K562 (cell line): ENCODE results near the gene CDCA5. TPM values are rescaled to one million over a fixed set of nuclear protein-coding genes. Genes with fewer than 3 reads are reported as not detected.

Experiments
- ATAC-seq: fragments of 200-7000 bp; cut with Tn5 transposase; 3 replicates; pipeline ENCODE4 v1.9.1; 2020; ENCODE audit warnings: moderate library complexity
- BruUV-seq: library from RNA; stranded (reverse); fragments of 400-500 nt; replicated peaks from 2 replicates; lab custom pipeline; 2021; lab: Mats Ljungman, UMichigan
- CTCF ChIA-PET: fragments of 300-600 bp; formaldehyde crosslinking; extraction: SDS; loops from one replicate; lab custom pipeline; 2021; ENCODE audit warnings: low intra/inter-chr PET ratio; lab: Yijun Ruan, JAX
- POLR2A ChIA-PET: fragments of 300-600, 350-650 bp; sonication (Branson Sonifier 250); formaldehyde crosslinking; extraction: SDS; loops from one replicate; lab custom pipeline; 2021; ENCODE audit warnings: antibody characterized with exemption, inconsistent platforms; lab: Yijun Ruan, JAX
- DNase-seq, 4 experiments: peaks; one replicate each; pipeline versions ENCODE4 v3.0.0 to v3.0.0-alpha.2; 2011 to 2018; ENCODE audit warnings: low spot score in 3 of 4, mixed read lengths in 3 of 4; ENCODE audit errors: extremely low read depth in 1 of 4
- FAIRE-seq: peaks from 2 replicates; lab custom pipeline; 2011; peaks lifted over from hg19 to GRCh38; lab: Jason Lieb, UNC
- H2AFZ ChIP-seq: 2 replicates; pipeline ENCODE4 v1.6.0; 2011; ENCODE audit warnings: low read depth, low read length, control low read depth, inconsistent platforms
- H3K27ac ChIP-seq: fragments of 200-600 bp; 3 replicates; pipeline ENCODE4 v1.8.0; 2011; ENCODE audit warnings: low read depth, mild to moderate bottlenecking, control low read depth, inconsistent platforms, low read length, moderate library complexity, mixed read lengths; ENCODE audit errors: extremely low read depth
- H3K27me3 ChIP-seq, 2 experiments: fragments of 300-600 bp in 1 of 2; 2 replicates in 1 of 2; 3 replicates in 1 of 2; pipeline versions ENCODE4 v1.6.0 to v1.8.0; 2011; ENCODE audit warnings: inconsistent platforms in 2 of 2, low read length in 2 of 2, mild to moderate bottlenecking in 1 of 2, mixed read lengths in 1 of 2, moderate library complexity in 1 of 2; ENCODE audit not compliant: control insufficient read depth in 2 of 2, insufficient read depth in 2 of 2
- H3K36me3 ChIP-seq: fragments of 300-600 bp; 3 replicates; pipeline ENCODE4 v1.8.0; 2011; ENCODE audit warnings: mild to moderate bottlenecking, low read length, inconsistent platforms; ENCODE audit not compliant: control insufficient read depth, insufficient read depth
- H3K4me1 ChIP-seq, 2 experiments: fragments of 200-600 bp in 1 of 2; replicated peaks in 1 of 2; 2 replicates in 1 of 2; 3 replicates in 1 of 2; pipeline versions ENCODE4 v1.5.1 to v1.8.0; 2011; ENCODE audit warnings: inconsistent platforms in 2 of 2, low read length in 2 of 2, mild to moderate bottlenecking in 1 of 2, mixed read lengths in 1 of 2, moderate library complexity in 1 of 2; ENCODE audit not compliant: control insufficient read depth in 2 of 2, insufficient read depth in 2 of 2
- H3K4me2 ChIP-seq: 2 replicates; pipeline ENCODE4 v1.6.1; 2011; ENCODE audit warnings: low read length, control low read depth, inconsistent platforms, mixed read lengths; ENCODE audit not compliant: insufficient read depth
- H3K4me3 ChIP-seq: fragments of 200-600 bp; sonication (generic), shearing (Covaris generic); 2 replicates; pipeline ENCODE4 v1.5.1; 2016; ENCODE audit warnings: control low read depth, inconsistent platforms
- H3K79me2 ChIP-seq: fragments of 200-600 bp; 3 replicates; pipeline ENCODE4 v1.8.0; 2011; ENCODE audit warnings: low read length, inconsistent platforms; ENCODE audit not compliant: control insufficient read depth, insufficient read depth
- H3K9ac ChIP-seq, 2 experiments: 2 replicates each; pipeline versions ENCODE4 v1.6.0 to v1.6.1; 2011; ENCODE audit warnings: low read depth in 2 of 2, low read length in 2 of 2, control low read depth in 1 of 2, inconsistent platforms in 1 of 2, mild to moderate bottlenecking in 1 of 2, mixed read lengths in 1 of 2; ENCODE audit not compliant: insufficient read depth in 1 of 2
- H3K9me1 ChIP-seq: one replicate; pipeline ENCODE4 v1.6.0; 2011; ENCODE audit warnings: inconsistent platforms, mild to moderate bottlenecking, low read length, moderate library complexity; ENCODE audit not compliant: control insufficient read depth, insufficient read depth
- H3K9me3 ChIP-seq: replicated peaks from 2 replicates; pipeline ENCODE4 v1.5.1; 2011; ENCODE audit warnings: low read depth, low read length, inconsistent platforms; ENCODE audit not compliant: control insufficient read depth, insufficient read depth
- H4K20me1 ChIP-seq: replicated peaks from 2 replicates; pipeline ENCODE4 v1.6.1; 2011; ENCODE audit warnings: low read length, inconsistent platforms, mixed read lengths; ENCODE audit not compliant: control insufficient read depth, insufficient read depth
- ATF7 ChIP-seq: fragments of 450-650 bp; IDR thresholded peaks from 2 replicates; pipeline ENCODE4 v1.7.1; 2014; ENCODE audit warnings: mild to moderate bottlenecking, moderate library complexity
- KDM1A ChIP-seq, 2 experiments: fragments of 450-650 bp; IDR thresholded peaks; 2 replicates each; pipeline ENCODE4 v1.6.1; 2016; ENCODE audit warnings: mild to moderate bottlenecking in 2 of 2
- PHF21A ChIP-seq: fragments of 450-650 bp; IDR thresholded peaks from 2 replicates; pipeline ENCODE4 v1.6.1; 2017; ENCODE audit warnings: low read depth, borderline replicate concordance
- POLR2B ChIP-seq: fragments of 450-650 bp; IDR thresholded peaks from 2 replicates; pipeline ENCODE4 v1.6.1; 2018; ENCODE audit warnings: low read depth; ENCODE audit not compliant: partially characterized antibody
- PTBP1 ChIP-seq: fragments of 200-400 bp; formaldehyde crosslinking; IDR thresholded peaks from 2 replicates; pipeline ENCODE4 v1.6.1; 2017; ENCODE audit warnings: low read depth, low read length
- SAFB ChIP-seq: fragments of 200-400 bp; formaldehyde crosslinking; IDR thresholded peaks from 2 replicates; pipeline ENCODE4 v1.6.1; 2017; ENCODE audit warnings: low read depth, low read length, borderline replicate concordance
- SIN3A ChIP-seq, 2 experiments: fragments of 150-350 bp in 1 of 2; IDR thresholded peaks; 2 replicates each; pipeline ENCODE4 v1.6.1; 2011 to 2016; ENCODE audit warnings: borderline replicate concordance in 2 of 2, low read depth in 2 of 2, low read length in 2 of 2, mild to moderate bottlenecking in 2 of 2, moderate library complexity in 2 of 2; ENCODE audit not compliant: control insufficient read depth in 1 of 2
- SREBF2 ChIP-seq: sonication (generic); formaldehyde crosslinking; IDR thresholded peaks from 2 replicates; pipeline ENCODE4 v1.4.0; 2020; ENCODE audit warnings: mild to moderate bottlenecking, missing genetic modification reagents
- TBP ChIP-seq: optimal IDR thresholded peaks from 2 replicates; pipeline ENCODE3; 2011; ENCODE audit warnings: low read depth, low read length, improper control_type of control experiment
- ZNF143 ChIP-seq: sonication (generic); formaldehyde crosslinking; IDR thresholded peaks from 2 replicates; pipeline ENCODE4 v1.9.0; 2022; ENCODE audit warnings: mild to moderate bottlenecking, missing genetic modification reagents
- WGBS: fragments of 100-300 bp; shearing (Covaris generic); methylation state at CpG from one replicate; pipeline ENCODE4 v1.1.6; 2016; ENCODE audit warnings: low coverage, mixed read lengths; ENCODE audit not compliant: insufficient coverage; ENCODE audit errors: missing lambda C conversion rate; 5-methylcytosine and 5-hydroxymethylcytosine counted together
- in situ Hi-C: fragments of 300-500 bp; cut with MboI; formaldehyde crosslinking; loops from 4 replicates; pipeline ENCODE4 v1.15.0; 2018; ENCODE audit warnings: inconsistent platforms, mixed read lengths
- intact Hi-C: fragments of 100-400 bp; cut with micrococcal nuclease; formaldehyde crosslinking; loops from 2 replicates; pipeline ENCODE4 v1.14.2; 2022
- polyA plus RNA-seq, 8 experiments: library from polyadenylated mRNA; depleted of rRNA in 4 of 8; stranded (reverse) in 5 of 8; unstranded in 3 of 8; fragments of >200 nt; fragmentation: Nextera tagmentation in 2 of 8; fragmentation: Illumina TruSeq in 1 of 8; extraction: Ambion mirVana in 2 of 8; extraction: Trizol in 1 of 8; gene quantifications; 2 replicates each; pipeline versions ENCODE4 v1.2.1 to v1.2.3, GENCODE V29; 2011 to 2014; ENCODE audit warnings: inconsistent platforms in 1 of 8, missing spikeins in 1 of 8
- total RNA-seq, 7 experiments: library from RNA; depleted of rRNA in 6 of 7; stranded (reverse); fragments of >200 nt in 6 of 7; fragmentation: Illumina TruSeq in 2 of 7; extraction: Trizol in 2 of 7; gene quantifications; 2 replicates each; pipeline versions ENCODE4 v1.2.1 to v1.2.3, GENCODE V29; 2011 to 2021; ENCODE audit warnings: low replicate concordance in 1 of 7
- TF ChIP-seq, protein P1 (sequence below), 2 experiments: IDR thresholded peaks in 1 of 2; conservative IDR thresholded peaks in 1 of 2; 2 replicates each; pipeline ENCODE4 v1.6.1; 2016; ENCODE audit warnings: low read depth in 2 of 2, mild to moderate bottlenecking in 1 of 2, missing compliant biosample characterization in 1 of 2, missing genetic modification characterization in 1 of 2, moderate library complexity in 1 of 2

The CDCA5 gene
- total and polyA plus RNA-seq, 9 of the 15 experiments (the other 6 are each of a cell fraction or from before 2014, with no cell fraction given): 18.9 to 94.3 (median 64.6) TPM

DNA sequence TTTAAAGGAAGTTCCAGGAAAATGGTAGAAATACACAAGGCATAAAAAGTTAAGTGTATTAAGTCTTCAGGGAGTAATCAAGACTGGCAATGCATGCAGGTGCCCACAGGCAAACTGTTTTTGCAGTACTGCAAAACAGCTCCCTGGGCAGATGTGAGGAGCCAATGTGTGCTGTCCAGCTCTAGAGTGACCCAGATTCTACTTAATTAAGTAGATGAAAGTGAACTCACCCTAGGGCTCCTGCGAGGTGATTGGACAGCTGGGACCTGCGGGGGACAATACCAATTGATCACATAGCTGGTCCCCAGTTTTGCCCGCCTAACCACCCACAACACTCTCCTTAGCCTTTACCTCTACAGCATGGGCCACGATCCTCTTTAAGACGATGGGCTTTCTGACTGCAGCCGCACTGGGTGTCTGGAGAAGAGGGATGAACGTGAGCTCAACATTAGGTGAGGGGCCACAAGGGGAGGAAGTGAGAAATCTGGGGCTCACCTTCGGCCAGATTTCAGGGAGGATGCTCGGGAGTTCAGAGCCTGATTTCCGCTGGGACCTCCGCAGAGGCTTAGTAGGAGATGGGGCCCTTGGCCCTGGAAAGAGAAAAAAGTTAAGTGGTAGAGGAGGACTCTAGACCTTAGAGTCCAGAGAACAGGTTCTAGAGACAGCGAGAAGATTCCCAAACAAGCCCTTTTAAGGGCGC lies 556 bp downstream of the CDCA5 start:
- POLR2A ChIA-PET: interaction anchor here (0.5 to 1.8 kb wide), 10 partner anchors 8 to 297 kb away, joined by 3 to 11 read pairs (median 4); partner anchors contain the start of genes SAC3D1 and SNX15
- TF ChIP-seq ATF7: no peak
- TF ChIP-seq POLR2B: no peak
- TF ChIP-seq SAFB: no peak
- TF ChIP-seq KDM1A (IDR thresholded peaks at IDR 0.05): peak; percentile 61 to 67; a peak in 3 of 4 replicates
- 0 out of 2 replicates have a peak, but pooled peaks have one; percentile 36 for TF ChIP-seq PHF21A
- TF ChIP-seq PTBP1: no peak
- TF ChIP-seq SIN3A (IDR thresholded peaks at IDR 0.05; ENCODE audit: borderline replicate concordance in 2 of 2, control insufficient read depth in 1 of 2, low read depth in 2 of 2, low read length in 2 of 2): 0 out of 4 replicates have a peak, but pooled peaks of 1 of the 2 experiments have one; percentile 10
- TF ChIP-seq ZNF143 (CRISPR knock-in tag): no peak
- TF ChIP-seq, protein P1, sequence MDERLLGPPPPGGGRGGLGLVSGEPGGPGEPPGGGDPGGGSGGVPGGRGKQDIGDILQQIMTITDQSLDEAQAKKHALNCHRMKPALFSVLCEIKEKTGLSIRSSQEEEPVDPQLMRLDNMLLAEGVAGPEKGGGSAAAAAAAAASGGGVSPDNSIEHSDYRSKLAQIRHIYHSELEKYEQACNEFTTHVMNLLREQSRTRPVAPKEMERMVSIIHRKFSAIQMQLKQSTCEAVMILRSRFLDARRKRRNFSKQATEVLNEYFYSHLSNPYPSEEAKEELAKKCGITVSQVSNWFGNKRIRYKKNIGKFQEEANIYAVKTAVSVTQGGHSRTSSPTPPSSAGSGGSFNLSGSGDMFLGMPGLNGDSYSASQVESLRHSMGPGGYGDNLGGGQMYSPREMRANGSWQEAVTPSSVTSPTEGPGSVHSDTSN (CRISPR knock-in tag; IDR thresholded peaks at IDR 0.05; ENCODE audit: low read depth): no peak
- TF ChIP-seq, protein P1 (tag; conservative IDR thresholded peaks at IDR 0.05; ENCODE audit: low read depth): no peak
- TF ChIP-seq SREBF2: no peak
- TF ChIP-seq TBP: peak; percentile 23

More for the DNA sequence above, 556 bp downstream of the CDCA5 start:
- FAIRE-seq (peak; percentile 11), ATAC-seq (peak; percentile 15), DNase-seq (peak in 2 of 4 experiments; percentile 48)
- H2AFZ ChIP-seq: peak overlapping the region; percentile 89
- no peaks in the 10 kb centered on the region; a peak in 1 of 5 replicates for H3K27me3 ChIP-seq
- H3K4me3 ChIP-seq: peak overlapping the region; percentile 81
- intact Hi-C loops (loop anchor here (5.0 kb wide), 1 partner anchor 56 kb away; the partner anchor contains the start of gene SNX15), in situ Hi-C loops (no loop called here)
- H3K79me2 ChIP-seq: peaks cover 66% of the 10 kb centered on the region
- 0% methylated on average over 13 of the region's 13 CpGs for WGBS
- no peaks in the 10 kb centered on the region; the same call in none of the 2 replicates for H4K20me1 ChIP-seq
- H3K4me2 ChIP-seq: peak overlapping the region; percentile 98
- H3K9ac ChIP-seq: peak overlapping the region; percentile 96
- H3K9me1 ChIP-seq: no peaks in the 10 kb centered on the region
- TSS peak; percentile 56 for BruUV-seq
- H3K9me3 ChIP-seq: no peaks in the 10 kb centered on the region
- H3K4me1 ChIP-seq: peaks cover 22 to 26% of the 10 kb centered on the region in 2 experiments
- H3K27ac ChIP-seq: peak overlapping the region; percentile 90
- H3K36me3 ChIP-seq: peaks cover 82% of the 10 kb centered on the region
- CTCF ChIA-PET: interaction anchor here (1.0 to 1.4 kb wide), 2 partner anchors 70 kb away, joined by 3 read pairs; no protein-coding TSS in a partner anchor
